ENCODE results near the gene GARIN5B. TPM values are rescaled to one million over a fixed set of nuclear protein-coding genes. Genes with fewer than 3 reads are reported as not detected.

The GARIN5B gene
- total RNA-seq, 1 donor = not detected

GRCh38 chr19:55325172-55325571, 37.9 kb downstream of the GARIN5B start, which contains the start of gene TMEM150B:
TMEM150B (minus strand) TSS chr19:55325341; CDS start chr19:55321036, 4,305 bp downstream.
- no peak for TF ChIP-seq CTCF (IDR thresholded peaks at IDR 0.05; ENCODE audit: insufficient read depth, low read length)
- no peak for DNase-seq (ENCODE audit: low read depth)
- no peak within 1 kb of the TSS for H3K4me3 ChIP-seq (ENCODE audit: low read depth, low read length)

- no peak for DNase-seq (ENCODE audit: low read depth)
- no peak for TF ChIP-seq CTCF (IDR thresholded peaks at IDR 0.05; ENCODE audit: insufficient read depth, low read length)
- no peak overlapping the region for H3K4me3 ChIP-seq (ENCODE audit: low read depth, low read length)
Observed at GRCh38 chr19:55324662-55325061, 38.4 kb downstream of the GARIN5B start.

- no peak overlapping the region for H3K4me3 ChIP-seq (ENCODE audit: low read depth, low read length)
- DNase-seq (ENCODE audit: low read depth) = no peak
- TF ChIP-seq CTCF (IDR thresholded peaks at IDR 0.05; ENCODE audit: insufficient read depth, low read length) = no peak
Observed at GRCh38 chr19:55322204-55322885, 40.7 kb downstream of the GARIN5B start.

- no peak for TF ChIP-seq CTCF (IDR thresholded peaks at IDR 0.05; ENCODE audit: insufficient read depth, low read length)
- DNase-seq (ENCODE audit: low read depth) = no peak
- H3K4me3 ChIP-seq (ENCODE audit: low read depth, low read length) = no peak overlapping the region
Observed at GRCh38 chr19:55321466-55322137, 41.5 kb downstream of the GARIN5B start.

- no peak overlapping the region for H3K4me3 ChIP-seq (ENCODE audit: low read depth, low read length)
- DNase-seq (ENCODE audit: low read depth) = no peak
- TF ChIP-seq CTCF (IDR thresholded peaks at IDR 0.05; ENCODE audit: insufficient read depth, low read length) = no peak
Observed at GRCh38 chr19:55320844-55321419, 42.1 kb downstream of the GARIN5B start.

- DNase-seq (ENCODE audit: low read depth) = peak; percentile 36
- no peak for TF ChIP-seq CTCF (IDR thresholded peaks at IDR 0.05; ENCODE audit: insufficient read depth, low read length)
- no peak overlapping the region for H3K4me3 ChIP-seq (ENCODE audit: low read depth, low read length)
Observed at GRCh38 chr19:55319785-55320184, 43.3 kb downstream of the GARIN5B start.

All from fibroblast of the aortic adventitia (primary cell).